HG02571 (cell line): ENCODE measurements around the gene RPS6KB2.

Source experiments
- ATAC-seq: cut with Tn5 transposase; IDR thresholded peaks from one replicate; pipeline ENCODE4 v1.9.1; 2021; ENCODE audit warnings: mild to moderate bottlenecking, moderate library complexity; ENCODE audit not compliant: unreplicated experiment

RPS6KB2 gene

GRCh38 chr11:67428052-67429001 lies at the start of gene RPS6KB2:
TSS of gene RPS6KB2 (plus strand) at chr11:67428494. CDS start at chr11:67428546, 52 bp downstream.
- peak; percentile 76 for ATAC-seq

GRCh38 chr11:67378544-67378943 lies 49.8 kb upstream of the RPS6KB2 start:
- no peak for ATAC-seq

- ATAC-seq, result no peak
Observed at GRCh38 chr11:67379061-67380058, 48.9 kb upstream of the RPS6KB2 start.

- no peak for ATAC-seq
Observed at GRCh38 chr11:67381244-67381972, 46.9 kb upstream of the RPS6KB2 start.

- ATAC-seq, result no peak
Observed at GRCh38 chr11:67382276-67383136, 45.8 kb upstream of the RPS6KB2 start.

- no peak for ATAC-seq
Observed at GRCh38 chr11:67384851-67385366, 43.4 kb upstream of the RPS6KB2 start.

- ATAC-seq, result no peak
Observed at GRCh38 chr11:67387069-67387468, 41.2 kb upstream of the RPS6KB2 start.

GRCh38 chr11:67387518-67387917 lies 40.8 kb upstream of the RPS6KB2 start:
- ATAC-seq, result no peak

- ATAC-seq, result no peak
Observed at GRCh38 chr11:67389477-67389876, 38.8 kb upstream of the RPS6KB2 start.

GRCh38 chr11:67390947-67391303 lies 37.4 kb upstream of the RPS6KB2 start:
- no peak for ATAC-seq

GRCh38 chr11:67391304-67392182 lies 36.8 kb upstream of the RPS6KB2 start, which contains the start of gene RAD9A:
TSS of gene RAD9A (plus strand) at chr11:67391986. CDS start at chr11:67392045, 59 bp downstream.
- ATAC-seq, result peak; percentile 61

- no peak for ATAC-seq
Observed at GRCh38 chr11:67392183-67392715, 36.0 kb upstream of the RPS6KB2 start.

GRCh38 chr11:67393437-67393836 lies 34.9 kb upstream of the RPS6KB2 start:
- no peak for ATAC-seq

- no peak for ATAC-seq
Observed at GRCh38 chr11:67393990-67394389, 34.3 kb upstream of the RPS6KB2 start.

GRCh38 chr11:67395555-67396258 lies 32.6 kb upstream of the RPS6KB2 start:
- ATAC-seq, result no peak

- no peak for ATAC-seq
Observed at GRCh38 chr11:67396259-67396581, 32.1 kb upstream of the RPS6KB2 start.

- no peak for ATAC-seq
Observed at GRCh38 chr11:67396587-67397389, 31.5 kb upstream of the RPS6KB2 start.
